ENCODE measurements around the gene PMS1.
"Not testable (repeated sequence)": the region's sequence is repeated elsewhere in the genome, so short reads cannot be mapped to it uniquely, and the experiment has no call there.

Gene PMS1

GRCh38 chr2:189876271-189876670, 92.0 kb downstream of the PMS1 start:
- TF ChIP-seq CTCF (IDR thresholded peaks at IDR 0.05) = no peak
- no peak for DNase-seq (ENCODE audit: low spot score)
- Histone ChIP-seq H3K4me3 (no peak overlapping the region), H3K27ac (no peak overlapping the region)

- no peak for DNase-seq (ENCODE audit: low spot score)
- no peak overlapping the region for H3K4me3 ChIP-seq
- no peak for TF ChIP-seq CTCF (IDR thresholded peaks at IDR 0.05)
- H3K27ac ChIP-seq = no peak overlapping the region
Measured at GRCh38 chr2:189879716-189880081, 95.4 kb downstream of the PMS1 start.

- no peak for DNase-seq (ENCODE audit: low spot score)
- Histone ChIP-seq H3K4me3 (no peak overlapping the region), H3K27ac (no peak overlapping the region)
- no peak for TF ChIP-seq CTCF (IDR thresholded peaks at IDR 0.05)
Measured at GRCh38 chr2:189880429-189880828, 96.2 kb downstream of the PMS1 start.

GRCh38 chr2:189880832-189881492, 96.7 kb downstream of the PMS1 start:
- no peak overlapping the region for H3K4me3 ChIP-seq
- DNase-seq (ENCODE audit: low spot score) = no peak
- no peak for TF ChIP-seq CTCF (IDR thresholded peaks at IDR 0.05)
- no peak overlapping the region for H3K27ac ChIP-seq

GRCh38 chr2:189885368-189885767, 101.1 kb downstream of the PMS1 start:
- no peak for DNase-seq (ENCODE audit: low spot score)
- Histone ChIP-seq H3K27ac (no peak overlapping the region), H3K4me3 (no peak overlapping the region)
- TF ChIP-seq CTCF (IDR thresholded peaks at IDR 0.05) = no peak

- H3K4me3 ChIP-seq; DNase-seq (ENCODE audit: low spot score); H3K27ac ChIP-seq: not testable (repeated sequence)
Measured at GRCh38 chr2:189892546-189893294, 108.5 kb downstream of the PMS1 start.

- no peak for DNase-seq (ENCODE audit: low spot score)
- Histone ChIP-seq H3K27ac (no peak overlapping the region), H3K4me3 (no peak overlapping the region)
- no peak for TF ChIP-seq CTCF (IDR thresholded peaks at IDR 0.05)
Measured at GRCh38 chr2:189896809-189897208, 112.6 kb downstream of the PMS1 start.

All from coronary artery (tissue), 2 donors.